ENCODE measurements around the gene PPIC. TPM values are rescaled to one million over a fixed set of nuclear protein-coding genes. Genes with fewer than 3 reads are reported as not detected.

PPIC gene
- 40.7 and 70.0 TPM in 2 replicates for total RNA-seq

DNA sequence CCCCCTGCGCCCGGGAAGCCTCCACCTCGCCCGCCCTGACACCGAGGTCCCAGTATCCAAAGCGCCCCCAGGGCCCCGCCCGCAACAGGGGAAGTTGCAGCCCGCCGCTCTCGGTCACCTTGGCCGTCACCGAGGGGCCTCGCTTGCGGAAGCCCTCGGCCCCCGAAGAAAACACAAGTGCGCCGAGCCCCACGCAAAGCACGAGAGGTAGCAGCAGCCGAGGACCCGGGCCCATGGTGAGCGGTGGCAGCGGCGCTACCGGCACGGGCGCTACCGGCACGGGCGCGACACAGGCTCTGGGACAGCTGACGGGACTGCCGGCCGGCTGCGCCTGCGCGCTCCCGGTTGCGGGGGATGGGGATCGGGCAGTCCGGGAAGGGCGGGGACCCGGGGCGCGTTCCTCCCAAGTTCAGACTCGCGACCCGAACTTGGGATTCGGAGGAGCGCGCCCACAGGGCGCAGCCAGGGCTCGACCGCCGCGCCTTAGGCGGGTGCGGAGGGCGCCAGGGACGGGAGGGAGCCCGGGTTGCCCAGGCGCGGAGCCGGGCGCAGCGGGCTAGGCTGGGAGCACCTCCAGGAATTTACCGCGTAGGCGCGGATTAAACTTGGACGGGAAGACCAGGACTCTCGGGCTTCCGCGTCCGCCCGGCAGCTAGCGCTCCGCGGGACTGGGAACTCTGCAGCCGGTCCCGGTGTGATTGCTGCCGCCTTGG is at the start of gene PPIC:
Gene PPIC, minus strand, starts transcription at position 335 of the 713 bp plus-strand sequence. Its CDS starts 100 bp downstream, at position 235.

Other genes with a start within 250 kb of the PPIC start
- 34.4 and 67.0 TPM in 2 replicates for gene SNX24, start 191.1 kb downstream of the PPIC start, total RNA-seq
- under 0.01 TPM in 2 replicates for gene PRDM6, start 52.5 kb upstream of the PPIC start, total RNA-seq